ENCODE results near the gene SLC26A6.

The SLC26A6 gene

GRCh38 chr3:48635222-48636021 is at the start of gene SLC26A6:
Gene SLC26A6 (minus strand): TSS chr3:48635461. CDS start chr3:48635393, 68 bp downstream.
- FAIRE-seq = peak; percentile 63

- no peak for FAIRE-seq
These were observed 49.4 kb upstream of the SLC26A6 start for GRCh38 chr3:48684480-48685143.

- no peak for FAIRE-seq
These were observed 48.7 kb upstream of the SLC26A6 start for GRCh38 chr3:48684054-48684349.

GRCh38 chr3:48682786-48683185 is 47.5 kb upstream of the SLC26A6 start:
- no peak for FAIRE-seq

GRCh38 chr3:48681974-48682610 is 46.8 kb upstream of the SLC26A6 start:
- no peak for FAIRE-seq

- no peak for FAIRE-seq
These were observed 46.2 kb upstream of the SLC26A6 start for GRCh38 chr3:48681541-48681880.

GRCh38 chr3:48680811-48681540 is 45.7 kb upstream of the SLC26A6 start:
- no peak for FAIRE-seq

- FAIRE-seq = no peak
These were observed 44.4 kb upstream of the SLC26A6 start for GRCh38 chr3:48679411-48680391.

- no peak for FAIRE-seq
These were observed 43.5 kb upstream of the SLC26A6 start for GRCh38 chr3:48678566-48679380.

- FAIRE-seq = no peak
These were observed 42.8 kb upstream of the SLC26A6 start for GRCh38 chr3:48678056-48678455.

GRCh38 chr3:48674505-48674904 is 39.2 kb upstream of the SLC26A6 start:
- no peak for FAIRE-seq

GRCh38 chr3:48672522-48672921 is 37.3 kb upstream of the SLC26A6 start:
- FAIRE-seq = no peak

GRCh38 chr3:48664929-48665328 is 29.7 kb upstream of the SLC26A6 start:
- no peak for FAIRE-seq

- no peak for FAIRE-seq
These were observed 29.0 kb upstream of the SLC26A6 start for GRCh38 chr3:48664313-48664644.

- FAIRE-seq = peak; percentile 97
These were observed 28.4 kb upstream of the SLC26A6 start for GRCh38 chr3:48663489-48664312.

- FAIRE-seq = peak; percentile 56
These were observed 27.7 kb upstream of the SLC26A6 start, which contains the start of gene CELSR3 for GRCh38 chr3:48662753-48663488. Gene CELSR3 (minus strand): TSS chr3:48662886. CDS start chr3:48662634, 252 bp downstream.

- no peak for FAIRE-seq
These were observed 27.0 kb upstream of the SLC26A6 start for GRCh38 chr3:48662145-48662752.

GRCh38 chr3:48661501-48662144 is 26.4 kb upstream of the SLC26A6 start:
- no peak for FAIRE-seq
